Stimulated activated CD4-positive, alpha-beta T cell treated with anti-CD3 and anti-CD28 coated beads, Interleukin-2, amount 100 ng/mL, for 48 hours (primary cell): ENCODE data around the gene ABCA1.

Source experiments
- DNase-seq, 2 donors: peaks; one replicate each; pipeline ENCODE4 v3.0.0-alpha.2; 2020

ABCA1 gene

DNA sequence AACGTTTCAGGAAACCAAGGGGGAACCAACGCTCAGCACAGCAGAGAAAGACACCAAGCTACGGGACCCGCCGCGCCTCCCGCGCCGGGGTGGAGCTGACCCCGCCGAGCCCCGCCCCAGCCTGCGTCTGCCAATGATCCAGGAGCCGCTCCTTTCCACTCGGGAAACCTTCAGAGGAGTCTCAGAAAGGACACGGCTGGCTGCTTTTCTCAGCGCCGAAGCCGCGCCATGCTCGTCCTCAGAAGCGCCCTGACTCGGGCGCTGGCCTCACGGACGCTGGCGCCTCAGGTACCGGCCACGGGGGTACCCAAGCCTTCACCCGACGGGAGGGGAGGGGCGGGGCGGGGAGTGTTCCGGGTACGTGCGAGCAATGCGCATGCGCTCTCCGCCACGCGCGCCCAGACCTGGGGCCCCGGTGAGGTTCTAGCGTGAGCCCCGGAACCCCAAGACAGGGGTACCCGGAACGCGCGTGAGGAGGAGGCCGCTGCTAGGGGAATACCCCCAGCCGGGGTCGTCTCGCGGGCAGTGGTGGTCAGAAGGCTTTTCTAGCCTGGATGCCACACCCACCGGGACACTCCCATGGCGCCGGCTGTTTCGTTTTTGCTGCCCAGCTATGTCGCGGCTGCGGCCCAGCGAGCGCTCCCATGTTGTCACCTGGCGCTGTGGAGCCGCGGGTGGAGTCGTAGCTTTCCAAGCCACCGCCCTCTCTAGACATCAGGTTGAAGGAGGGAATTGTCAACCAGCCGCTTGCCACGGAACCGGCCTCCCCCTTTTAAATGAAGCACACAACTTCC, 180.2 kb downstream of the ABCA1 start, which contains the start of gene NIPSNAP3A:
Gene NIPSNAP3A (plus strand): TSS at position 119 of the 794 bp plus-strand sequence. CDS start 110 bp downstream, at position 229.
- peak; percentile 76 to 81 for DNase-seq

DNA sequence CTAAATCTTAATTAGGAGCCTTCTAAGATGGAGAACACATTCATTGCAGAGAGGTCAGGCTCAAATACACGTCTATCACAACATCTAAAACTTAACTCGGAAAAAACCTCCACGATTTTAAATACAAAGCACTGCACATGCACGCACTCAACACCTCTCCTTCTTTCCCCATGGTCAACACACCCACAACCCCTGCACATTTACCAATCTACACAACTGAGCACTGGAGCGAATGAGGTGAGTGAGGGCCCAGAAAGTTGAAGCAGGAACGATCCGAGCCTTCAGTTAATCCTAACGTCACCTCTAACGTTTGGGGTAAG, 180.8 kb downstream of the ABCA1 start:
- no peak for DNase-seq

DNA sequence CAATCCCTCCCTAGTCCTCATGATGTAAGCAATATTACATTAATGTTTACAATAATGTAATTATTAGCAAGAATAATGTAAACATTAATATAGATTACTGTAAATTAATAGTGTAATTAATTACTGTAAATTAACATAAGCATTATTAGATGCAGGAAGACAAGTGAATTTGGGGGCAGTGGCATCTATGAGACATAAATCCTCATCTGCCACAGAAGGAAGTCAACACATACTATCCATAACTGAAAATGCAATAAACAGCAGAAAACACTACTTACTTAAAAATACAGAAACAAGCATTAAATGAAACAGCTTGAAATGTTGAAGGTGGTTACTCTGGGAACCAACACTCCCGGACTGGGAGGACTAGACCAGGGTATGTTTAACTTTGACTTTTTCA, 181.2 kb downstream of the ABCA1 start:
- DNase-seq, result no peak

DNA sequence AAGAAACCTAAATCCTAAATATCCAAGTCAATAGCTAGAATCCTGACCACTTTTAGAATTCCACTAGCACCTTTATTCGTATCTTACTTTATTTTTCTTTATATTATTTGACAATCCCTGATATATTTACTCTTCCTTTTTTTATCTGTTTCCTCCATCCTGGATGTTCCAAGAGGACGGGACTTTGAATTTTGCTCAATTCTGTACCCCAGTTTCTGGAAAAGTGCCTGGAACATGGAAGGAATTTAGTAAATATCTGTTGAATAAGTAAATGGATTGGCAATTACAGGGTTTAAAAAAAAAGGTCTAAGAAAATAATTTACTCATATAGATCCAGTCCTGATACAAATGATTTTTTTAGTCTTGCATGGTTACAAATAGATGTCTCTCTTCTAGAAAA, 181.7 kb downstream of the ABCA1 start:
- DNase-seq, result no peak

DNA sequence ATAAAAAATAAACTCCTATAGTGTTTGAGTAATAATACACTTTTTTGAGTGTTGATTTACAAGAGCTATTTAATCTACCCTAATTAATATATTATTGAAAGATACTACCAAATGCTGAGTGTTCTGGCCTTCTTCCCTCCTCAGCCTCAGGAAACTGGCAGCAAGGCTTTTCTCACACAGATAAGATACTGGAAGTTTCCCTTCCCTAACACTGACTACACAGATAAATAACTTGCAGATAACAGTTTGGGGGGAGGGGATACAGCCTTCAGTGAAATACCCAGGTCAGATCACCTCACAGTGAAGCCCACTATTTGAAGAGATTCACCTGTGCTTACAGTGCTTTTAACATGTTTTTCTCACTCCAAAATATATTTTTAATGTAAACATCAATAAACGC, 182.1 kb downstream of the ABCA1 start:
- no peak for DNase-seq

DNA sequence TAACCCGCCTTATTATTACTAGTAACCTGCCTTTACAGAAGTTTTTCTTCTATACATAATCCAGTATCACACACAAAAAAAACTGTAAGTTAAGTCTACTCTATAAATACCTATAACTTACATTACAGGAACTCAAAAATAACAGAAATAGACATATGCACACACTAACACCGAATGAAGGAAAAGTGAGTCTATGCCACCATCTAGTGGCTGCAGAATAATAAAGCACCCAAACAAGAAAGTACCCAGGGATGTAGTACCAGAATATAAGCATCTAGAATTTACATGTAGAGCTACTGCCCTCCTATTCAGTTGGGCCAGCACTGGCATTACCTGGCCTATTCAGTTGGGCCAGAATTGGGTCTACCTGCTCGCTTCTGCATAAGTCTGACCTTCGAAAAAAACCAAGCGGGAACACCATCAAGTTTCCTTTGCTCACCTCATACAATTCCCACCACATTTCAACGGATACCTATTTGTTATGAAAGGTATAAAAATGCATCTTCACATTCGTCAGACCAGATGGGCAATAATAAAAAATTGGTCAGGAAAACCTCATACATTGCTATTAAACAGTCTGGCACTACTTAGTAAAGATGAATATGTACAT, 184.5 kb downstream of the ABCA1 start:
- no peak for DNase-seq

DNA sequence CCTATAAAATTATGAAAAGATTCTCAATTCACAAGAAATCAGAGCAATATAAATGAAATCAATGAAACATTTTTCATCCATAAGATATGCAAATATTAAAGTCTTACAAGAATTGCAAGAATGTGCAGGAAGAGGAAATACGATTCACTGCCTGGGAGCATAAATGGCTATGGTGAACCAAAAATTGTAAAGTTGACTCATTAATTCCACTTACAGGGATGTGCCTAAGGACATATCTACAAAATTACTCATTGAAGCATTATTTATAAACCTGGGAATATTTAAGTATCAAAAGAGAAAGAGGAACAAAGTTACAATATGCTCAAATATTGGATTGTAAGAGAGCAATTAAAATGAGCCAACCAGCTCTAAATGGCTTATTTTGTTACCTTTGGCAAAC, 187.3 kb downstream of the ABCA1 start:
- DNase-seq, result no peak

DNA sequence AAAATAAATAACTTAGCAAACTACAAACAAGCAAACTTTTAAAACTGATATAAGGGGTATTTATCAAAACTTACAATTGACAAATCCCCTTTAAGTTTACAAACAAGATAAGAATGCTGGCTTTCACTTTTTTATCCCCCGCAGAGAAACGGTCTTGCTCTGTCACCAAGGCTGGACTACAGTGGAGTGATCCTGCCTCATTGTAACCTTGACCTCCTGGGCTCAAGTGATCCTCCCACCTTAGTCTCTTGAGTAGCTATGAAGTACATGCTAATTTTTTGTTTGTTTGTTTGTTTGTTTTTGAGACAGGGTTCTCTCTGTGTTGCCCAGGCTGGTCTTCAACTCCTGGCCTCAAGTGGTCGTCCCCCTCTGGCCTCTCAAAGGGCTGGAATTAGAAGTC, 189.5 kb downstream of the ABCA1 start:
- DNase-seq, result no peak
